Measurements from ENCODE around the gene APBA2. TPM values are rescaled to one million over a fixed set of nuclear protein-coding genes. Genes with fewer than 3 reads are reported as not detected.

The APBA2 gene
- total RNA-seq, 1 experiment from 2014 or later, result not detected

DNA sequence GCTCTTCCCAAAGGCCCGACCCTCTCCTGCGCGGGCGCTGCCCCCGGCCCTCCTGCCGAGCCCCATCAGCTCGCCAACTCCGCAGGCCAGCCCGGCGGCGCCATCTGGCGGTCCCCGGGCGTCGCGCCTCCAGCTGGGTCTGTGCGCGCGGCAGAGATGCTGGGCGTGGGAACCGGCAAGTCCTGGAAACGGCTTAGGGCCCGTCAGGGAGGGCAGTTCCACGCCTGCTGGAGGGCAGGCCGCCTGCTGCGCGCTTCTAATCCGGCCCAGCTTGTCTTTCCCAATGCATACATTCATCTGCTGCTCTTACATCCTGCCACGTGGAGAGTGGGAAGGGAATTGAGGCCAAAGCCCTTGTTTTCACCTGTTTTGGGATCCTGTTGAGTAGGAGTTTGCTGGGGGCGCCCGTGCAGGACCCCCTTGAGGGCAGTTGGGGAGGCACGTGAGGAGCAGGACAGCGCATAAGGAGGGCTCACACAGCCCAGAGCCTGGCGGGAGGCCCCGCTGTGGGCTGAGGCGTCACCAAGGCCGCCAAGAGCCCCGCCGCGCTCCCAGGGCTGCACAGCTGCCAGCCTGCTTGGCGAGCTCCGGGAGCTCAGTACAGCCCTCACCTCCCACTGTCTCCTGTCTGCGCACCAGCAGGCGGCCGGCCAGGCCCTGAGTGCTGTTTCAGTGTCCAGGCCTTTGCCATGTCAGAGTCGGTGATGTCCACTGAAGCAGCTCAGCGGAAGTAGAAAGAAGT, 218.2 kb downstream of the APBA2 start:
- Histone ChIP-seq H3K9me2 (replicated peaks; ENCODE audit: insufficient read depth, low read length) (no peaks in the 10 kb centered on the region), H3K27me3 (ENCODE audit: low read length) (no peaks in the 10 kb centered on the region), H3K79me2 (ENCODE audit: low read length) (no peaks in the 10 kb centered on the region), H3K4me3 (ENCODE audit: low read length) (no peak overlapping the region), H3K9ac (ENCODE audit: low read length) (no peak overlapping the region), H3K36me3 (ENCODE audit: insufficient read depth, low read length) (no peaks in the 10 kb centered on the region), H3K4me1 (ENCODE audit: low read length) (peaks cover 3% of the 10 kb centered on the region), H2AFZ (ENCODE audit: low read length) (no peak overlapping the region), H4K20me1 (ENCODE audit: insufficient read depth, low read depth, low read length) (no peaks in the 10 kb centered on the region), H3K9me3 (ENCODE audit: low read length) (no peaks in the 10 kb centered on the region), H3K27ac (ENCODE audit: low read length) (no peak overlapping the region), H3K4me2 (ENCODE audit: low read depth, low read length, poor library complexity, severe bottlenecking) (no peak overlapping the region)
- DNase-seq, result peak; percentile 72

DNA sequence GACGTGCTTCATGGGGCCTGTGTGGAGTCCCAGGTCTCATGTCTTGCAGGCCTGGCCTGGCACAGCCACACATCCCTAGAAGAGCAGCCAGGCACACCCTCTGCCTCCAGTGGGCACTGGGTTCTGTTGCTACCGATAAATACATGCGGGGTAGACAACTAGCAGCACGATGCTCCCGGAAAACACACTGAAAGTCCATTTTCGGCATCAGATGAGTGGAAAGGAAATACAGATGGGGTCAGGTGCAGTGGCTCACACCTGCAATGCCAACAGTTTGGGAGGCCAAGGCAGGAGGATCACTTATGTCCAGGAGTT, 218.7 kb downstream of the APBA2 start:
- Histone ChIP-seq H3K79me2 (ENCODE audit: low read length) (no peaks in the 10 kb centered on the region), H3K9me2 (replicated peaks; ENCODE audit: insufficient read depth, low read length) (no peaks in the 10 kb centered on the region), H3K9me3 (ENCODE audit: low read length) (no peaks in the 10 kb centered on the region), H2AFZ (ENCODE audit: low read length) (no peak overlapping the region), H3K27me3 (ENCODE audit: low read length) (no peaks in the 10 kb centered on the region), H3K4me2 (ENCODE audit: low read depth, low read length, poor library complexity, severe bottlenecking) (no peak overlapping the region), H3K9ac (ENCODE audit: low read length) (no peak overlapping the region), H3K4me1 (ENCODE audit: low read length) (peaks cover 3% of the 10 kb centered on the region), H4K20me1 (ENCODE audit: insufficient read depth, low read depth, low read length) (no peaks in the 10 kb centered on the region), H3K36me3 (ENCODE audit: insufficient read depth, low read length) (no peaks in the 10 kb centered on the region), H3K27ac (ENCODE audit: low read length) (no peak overlapping the region), H3K4me3 (ENCODE audit: low read length) (no peak overlapping the region)
- DNase-seq, result no peak

DNA sequence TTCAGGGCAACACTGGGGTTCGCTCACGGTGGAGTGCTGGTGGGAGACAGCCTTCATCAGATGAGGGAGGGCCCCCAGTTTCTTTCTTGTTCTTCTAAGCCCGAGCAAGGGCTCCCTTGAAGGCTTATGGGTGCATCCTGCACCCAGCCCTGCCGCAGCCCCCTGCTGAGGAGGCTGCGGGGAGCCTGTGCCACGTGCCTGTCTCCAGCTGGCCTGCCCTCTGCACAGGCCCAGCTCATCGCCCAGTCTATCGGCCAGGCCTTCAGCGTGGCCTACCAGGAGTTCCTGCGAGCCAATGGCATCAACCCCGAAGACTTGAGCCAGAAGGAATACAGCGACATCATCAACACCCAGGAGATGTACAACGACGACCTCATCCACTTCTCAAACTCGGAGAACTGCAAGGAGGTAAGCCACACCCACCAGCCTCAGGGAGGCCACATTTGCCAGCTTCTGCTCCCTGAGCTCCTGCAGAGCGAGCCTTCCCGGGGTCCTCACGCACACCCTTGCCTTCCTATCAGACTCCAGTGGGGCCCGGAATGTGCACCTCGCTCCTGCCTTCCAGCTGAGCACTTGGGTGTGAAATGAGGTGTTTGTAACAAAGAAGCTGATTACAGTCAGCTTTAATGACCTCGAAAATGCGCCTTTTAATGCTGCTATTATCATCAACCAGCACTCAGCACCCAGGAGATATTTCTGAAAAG, 219.5 kb downstream of the APBA2 start:
- Histone ChIP-seq H4K20me1 (ENCODE audit: insufficient read depth, low read depth, low read length) (no peaks in the 10 kb centered on the region), H3K4me3 (ENCODE audit: low read length) (no peak overlapping the region), H3K9me2 (replicated peaks; ENCODE audit: insufficient read depth, low read length) (no peaks in the 10 kb centered on the region), H3K27me3 (ENCODE audit: low read length) (no peaks in the 10 kb centered on the region), H3K9me3 (ENCODE audit: low read length) (no peaks in the 10 kb centered on the region), H2AFZ (ENCODE audit: low read length) (no peak overlapping the region), H3K4me1 (ENCODE audit: low read length) (peaks cover 3% of the 10 kb centered on the region), H3K9ac (ENCODE audit: low read length) (no peak overlapping the region), H3K4me2 (ENCODE audit: low read depth, low read length, poor library complexity, severe bottlenecking) (no peak overlapping the region), H3K79me2 (ENCODE audit: low read length) (no peaks in the 10 kb centered on the region), H3K36me3 (ENCODE audit: insufficient read depth, low read length) (no peaks in the 10 kb centered on the region), H3K27ac (ENCODE audit: low read length) (no peak overlapping the region)
- no peak for DNase-seq

GRCh38 chr15:29106116-29106515, 220.3 kb downstream of the APBA2 start:
- Histone ChIP-seq H3K9ac (ENCODE audit: low read length) (no peak overlapping the region), H3K4me3 (ENCODE audit: low read length) (no peak overlapping the region), H3K36me3 (ENCODE audit: insufficient read depth, low read length) (no peaks in the 10 kb centered on the region), H3K9me2 (replicated peaks; ENCODE audit: insufficient read depth, low read length) (no peaks in the 10 kb centered on the region), H4K20me1 (ENCODE audit: insufficient read depth, low read depth, low read length) (no peaks in the 10 kb centered on the region), H3K4me2 (ENCODE audit: low read depth, low read length, poor library complexity, severe bottlenecking) (no peak overlapping the region), H3K79me2 (ENCODE audit: low read length) (no peaks in the 10 kb centered on the region), H3K4me1 (ENCODE audit: low read length) (peaks cover 3% of the 10 kb centered on the region), H3K27me3 (ENCODE audit: low read length) (no peaks in the 10 kb centered on the region), H2AFZ (ENCODE audit: low read length) (no peak overlapping the region), H3K27ac (ENCODE audit: low read length) (no peak overlapping the region), H3K9me3 (ENCODE audit: low read length) (no peaks in the 10 kb centered on the region)
- DNase-seq, result no peak

- H2AFZ ChIP-seq (ENCODE audit: low read length), result no peak overlapping the region
- no peaks in the 10 kb centered on the region for H4K20me1 ChIP-seq (ENCODE audit: insufficient read depth, low read depth, low read length)
- no peak overlapping the region for H3K4me3 ChIP-seq (ENCODE audit: low read length)
- H3K27me3 ChIP-seq (ENCODE audit: low read length), result no peaks in the 10 kb centered on the region
- H3K4me1 ChIP-seq (ENCODE audit: low read length), result peaks cover 3% of the 10 kb centered on the region
- H3K9me2 ChIP-seq (replicated peaks; ENCODE audit: insufficient read depth, low read length), result no peaks in the 10 kb centered on the region
- no peaks in the 10 kb centered on the region for H3K9me3 ChIP-seq (ENCODE audit: low read length)
- H3K4me2 ChIP-seq (ENCODE audit: low read depth, low read length, poor library complexity, severe bottlenecking), result no peak overlapping the region
- no peak overlapping the region for H3K9ac ChIP-seq (ENCODE audit: low read length)
- H3K36me3 ChIP-seq (ENCODE audit: insufficient read depth, low read length), result no peaks in the 10 kb centered on the region
- no peaks in the 10 kb centered on the region for H3K79me2 ChIP-seq (ENCODE audit: low read length)
- H3K27ac ChIP-seq (ENCODE audit: low read length), result no peak overlapping the region
- no peak for DNase-seq
These were observed 220.9 kb downstream of the APBA2 start for GRCh38 chr15:29106551-29107290.

- H3K27ac ChIP-seq (ENCODE audit: low read length), result no peak overlapping the region
- no peak for DNase-seq
- no peak overlapping the region for H3K4me2 ChIP-seq (ENCODE audit: low read depth, low read length, poor library complexity, severe bottlenecking)
- H3K9ac ChIP-seq (ENCODE audit: low read length), result no peak overlapping the region
- H2AFZ ChIP-seq (ENCODE audit: low read length), result no peak overlapping the region
- H4K20me1 ChIP-seq (ENCODE audit: insufficient read depth, low read depth, low read length), result no peaks in the 10 kb centered on the region
- H3K79me2 ChIP-seq (ENCODE audit: low read length), result no peaks in the 10 kb centered on the region
- no peaks in the 10 kb centered on the region for H3K27me3 ChIP-seq (ENCODE audit: low read length)
- no peaks in the 10 kb centered on the region for H3K9me3 ChIP-seq (ENCODE audit: low read length)
- H3K36me3 ChIP-seq (ENCODE audit: insufficient read depth, low read length), result no peaks in the 10 kb centered on the region
- no peaks in the 10 kb centered on the region for H3K9me2 ChIP-seq (replicated peaks; ENCODE audit: insufficient read depth, low read length)
- no peaks in the 10 kb centered on the region for H3K4me1 ChIP-seq (ENCODE audit: low read length)
- no peak overlapping the region for H3K4me3 ChIP-seq (ENCODE audit: low read length)
These were observed 221.6 kb downstream of the APBA2 start for GRCh38 chr15:29107291-29107890.

GRCh38 chr15:29107971-29108645, 222.3 kb downstream of the APBA2 start:
- no peak overlapping the region for H3K9ac ChIP-seq (ENCODE audit: low read length)
- no peaks in the 10 kb centered on the region for H3K79me2 ChIP-seq (ENCODE audit: low read length)
- H3K9me3 ChIP-seq (ENCODE audit: low read length), result no peaks in the 10 kb centered on the region
- DNase-seq, result no peak
- no peaks in the 10 kb centered on the region for H4K20me1 ChIP-seq (ENCODE audit: insufficient read depth, low read depth, low read length)
- no peak overlapping the region for H3K4me3 ChIP-seq (ENCODE audit: low read length)
- no peak overlapping the region for H2AFZ ChIP-seq (ENCODE audit: low read length)
- no peak overlapping the region for H3K27ac ChIP-seq (ENCODE audit: low read length)
- no peak overlapping the region for H3K4me2 ChIP-seq (ENCODE audit: low read depth, low read length, poor library complexity, severe bottlenecking)
- no peaks in the 10 kb centered on the region for H3K4me1 ChIP-seq (ENCODE audit: low read length)
- no peaks in the 10 kb centered on the region for H3K9me2 ChIP-seq (replicated peaks; ENCODE audit: insufficient read depth, low read length)
- H3K27me3 ChIP-seq (ENCODE audit: low read length), result no peaks in the 10 kb centered on the region
- no peaks in the 10 kb centered on the region for H3K36me3 ChIP-seq (ENCODE audit: insufficient read depth, low read length)
